Activated gamma-delta T cell treated with Interleukin-2 at 50 U/mL for 16 hours (primary cell): ENCODE measurements around the gene TSPAN19.

Experiments
- DNase-seq: peaks from one replicate; pipeline ENCODE4 v3.0.0-alpha.2; 2020

The TSPAN19 gene

DNA sequence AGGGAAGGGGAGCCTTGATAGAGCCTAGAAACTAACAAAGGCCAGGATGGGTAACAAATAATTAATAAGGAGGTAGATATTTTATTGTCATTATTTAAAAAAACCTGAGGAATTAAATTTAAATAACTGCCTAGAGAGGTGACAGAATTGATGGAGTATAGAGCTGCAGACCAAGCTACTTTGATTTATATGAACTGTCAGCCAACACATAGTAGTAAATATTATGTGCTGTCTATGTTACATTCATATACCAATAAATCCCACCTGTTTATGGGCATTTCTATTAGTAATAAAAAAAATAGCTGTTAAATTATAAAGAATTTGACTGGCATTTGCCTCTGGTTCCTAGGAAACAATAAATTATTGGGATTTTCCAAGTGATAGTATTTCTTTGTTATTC, 37.7 kb downstream of the TSPAN19 start:
- DNase-seq, result no peak

DNA sequence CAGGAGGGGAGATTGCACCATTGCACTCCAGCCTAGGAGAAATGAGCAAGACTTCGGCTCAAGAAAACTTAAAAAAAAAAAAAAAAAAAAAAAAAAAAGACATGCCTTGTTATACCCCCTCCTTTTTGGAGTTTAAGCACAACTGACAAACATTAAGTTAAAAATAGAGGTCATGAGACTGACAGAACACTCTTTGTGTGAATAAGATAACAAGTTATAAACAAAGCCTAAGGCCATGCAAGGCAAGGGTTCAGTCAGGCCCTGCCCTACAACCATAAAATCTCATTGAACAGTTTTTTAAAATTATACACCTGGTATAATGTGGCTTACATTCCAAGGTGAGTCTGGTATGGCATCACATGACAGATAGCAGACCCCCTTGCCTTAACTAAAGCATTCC, 39.3 kb downstream of the TSPAN19 start:
- no peak for DNase-seq

DNA sequence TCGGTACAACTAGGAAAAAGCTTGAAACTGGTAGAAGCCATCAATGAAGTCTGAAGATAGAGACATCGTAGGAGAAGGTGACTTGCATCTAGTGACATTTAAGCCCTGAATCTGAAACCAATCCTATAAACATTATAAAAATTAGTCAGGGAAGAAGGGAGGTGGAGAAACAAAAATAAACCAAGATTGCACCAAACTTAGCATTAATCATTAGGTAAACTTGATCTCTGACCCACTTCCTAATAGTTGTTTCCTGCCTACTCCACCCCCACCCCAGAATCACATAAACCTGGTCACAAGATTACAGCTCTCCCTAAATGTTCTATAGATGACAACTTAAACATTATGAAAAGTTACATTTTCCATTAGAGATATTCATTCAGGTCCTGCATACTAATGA, 40.4 kb downstream of the TSPAN19 start:
- no peak for DNase-seq

DNA sequence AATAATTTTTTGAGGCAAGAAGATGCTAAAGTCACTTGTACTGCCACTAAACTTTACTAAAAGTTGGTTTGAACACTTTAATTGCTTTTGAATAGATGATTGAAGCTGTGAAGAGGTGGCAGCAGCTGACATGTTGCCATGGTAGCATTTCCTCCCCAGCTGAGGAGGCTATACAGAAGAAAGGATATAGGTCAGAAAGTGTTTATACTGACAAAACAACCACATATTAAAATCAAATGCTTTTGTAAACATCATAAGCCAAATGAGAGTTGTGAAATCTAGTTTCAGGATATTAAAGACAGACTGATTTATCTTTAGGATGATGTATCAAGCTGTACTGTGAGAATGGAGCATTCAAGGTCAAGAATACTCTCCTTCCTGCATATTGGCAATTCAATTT, 41.7 kb downstream of the TSPAN19 start:
- DNase-seq, result no peak

DNA sequence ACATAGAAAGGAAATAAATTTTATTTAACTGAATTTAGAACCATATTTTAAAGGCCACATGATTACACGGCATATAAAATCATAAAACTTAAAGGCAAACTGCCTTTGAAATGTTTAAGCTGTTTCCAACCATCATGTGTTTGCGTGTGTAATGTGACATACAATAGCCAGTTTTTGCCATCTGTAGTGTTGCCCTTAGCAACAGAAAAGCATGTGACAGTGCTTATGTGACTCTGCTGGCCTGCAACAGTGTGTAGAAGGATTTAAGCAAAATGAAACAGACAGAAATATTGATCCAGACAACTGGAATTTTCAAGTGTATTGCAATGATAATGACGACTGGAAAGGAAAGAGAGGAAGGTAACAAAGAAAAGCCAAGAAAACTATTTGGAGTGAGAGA, 49.5 kb downstream of the TSPAN19 start:
- DNase-seq, result no peak

DNA sequence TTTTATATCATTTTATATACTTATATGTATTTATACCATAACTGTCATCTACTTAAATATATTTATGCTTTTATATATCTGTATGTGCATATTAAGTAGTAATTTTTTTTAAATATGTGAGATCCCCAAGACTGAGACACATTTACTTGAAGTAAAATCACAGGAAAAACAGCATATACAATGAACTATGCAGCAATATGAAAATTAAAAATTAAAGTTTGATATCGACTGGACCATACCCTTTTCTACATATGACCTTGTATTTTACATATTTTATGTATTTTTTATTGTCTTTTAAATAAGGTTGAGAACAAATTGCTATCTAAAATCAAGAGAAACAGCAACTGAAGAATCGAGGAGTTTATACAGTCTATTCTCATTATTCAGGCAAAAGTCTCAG, 50.0 kb downstream of the TSPAN19 start:
- DNase-seq, result no peak

DNA sequence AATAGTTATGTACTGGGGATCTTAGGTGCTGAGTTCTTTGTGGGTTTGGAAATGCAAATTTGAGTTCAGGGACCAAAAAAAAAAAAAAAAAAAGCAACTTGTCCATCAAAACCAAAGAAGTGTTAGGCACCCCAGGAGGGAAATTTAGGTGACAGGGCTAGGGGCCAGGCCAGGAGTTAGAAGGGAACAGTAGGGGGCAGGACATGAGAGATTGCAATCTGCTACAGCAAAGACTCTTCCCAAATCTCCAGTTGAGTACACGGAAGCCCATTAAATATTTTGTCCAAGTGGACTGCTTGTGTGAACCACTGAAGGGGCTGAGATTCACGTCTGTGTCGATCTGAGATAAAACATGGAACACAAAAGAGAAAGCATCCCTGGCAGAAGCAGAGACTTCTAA, 52.8 kb downstream of the TSPAN19 start:
- no peak for DNase-seq

DNA sequence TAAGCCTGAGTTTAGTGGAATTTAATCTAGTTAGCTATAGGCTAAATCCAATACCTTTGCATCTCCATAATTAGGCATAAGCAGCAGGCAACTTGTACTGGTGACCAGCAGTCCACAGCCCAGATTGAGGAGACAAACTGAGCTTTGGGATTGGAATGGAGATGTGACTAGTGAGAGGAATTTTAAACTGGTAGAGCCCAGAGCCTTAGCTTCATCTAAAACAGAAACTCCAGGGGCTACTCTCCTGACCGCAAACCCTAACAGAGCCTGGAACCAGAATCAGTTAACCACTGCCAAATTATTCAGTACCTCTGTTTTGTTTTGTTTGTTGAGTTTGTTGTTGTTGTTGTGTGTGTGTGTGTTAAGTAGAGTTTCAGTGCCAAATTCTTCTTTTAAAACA, 53.2 kb downstream of the TSPAN19 start:
- DNase-seq, result no peak

DNA sequence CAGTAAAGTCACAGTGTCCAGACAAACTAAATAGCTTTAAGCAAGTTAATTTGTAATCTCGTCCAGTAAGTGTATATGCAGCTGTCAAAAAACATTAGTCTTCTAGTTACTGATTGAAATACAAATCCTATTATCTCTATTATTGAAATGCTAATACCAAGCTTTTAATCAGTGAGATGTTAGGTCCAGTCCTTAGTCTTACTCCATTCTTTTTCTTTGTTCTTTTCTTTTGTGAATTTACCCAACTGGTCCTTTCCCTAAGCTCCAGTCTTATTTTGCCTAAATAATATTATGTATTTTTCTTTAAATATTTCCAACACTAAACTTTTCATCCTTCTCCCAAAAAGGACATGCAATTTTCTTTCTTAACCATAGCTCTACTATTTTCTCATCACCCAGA, 57.2 kb downstream of the TSPAN19 start:
- no peak for DNase-seq

DNA sequence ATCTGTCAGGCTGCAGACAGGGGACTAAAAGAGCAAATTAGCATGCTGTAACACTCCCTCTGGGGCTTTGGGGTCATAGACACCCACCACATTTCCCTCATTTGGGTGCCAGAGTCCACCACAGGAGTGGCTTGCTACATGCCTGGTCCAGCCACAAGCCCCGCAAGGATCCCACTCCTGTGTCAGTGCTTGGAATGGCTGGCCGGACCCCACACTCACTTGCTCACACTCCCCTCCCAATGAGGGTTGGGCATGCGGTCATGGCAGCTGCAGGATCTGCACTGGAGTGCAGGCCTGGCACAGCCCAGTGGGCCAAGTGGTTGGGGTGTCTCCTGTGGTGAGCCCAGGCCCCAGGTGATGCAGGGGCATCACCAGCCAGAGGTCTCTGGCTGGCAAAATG, 59.9 kb downstream of the TSPAN19 start:
- no peak for DNase-seq

DNA sequence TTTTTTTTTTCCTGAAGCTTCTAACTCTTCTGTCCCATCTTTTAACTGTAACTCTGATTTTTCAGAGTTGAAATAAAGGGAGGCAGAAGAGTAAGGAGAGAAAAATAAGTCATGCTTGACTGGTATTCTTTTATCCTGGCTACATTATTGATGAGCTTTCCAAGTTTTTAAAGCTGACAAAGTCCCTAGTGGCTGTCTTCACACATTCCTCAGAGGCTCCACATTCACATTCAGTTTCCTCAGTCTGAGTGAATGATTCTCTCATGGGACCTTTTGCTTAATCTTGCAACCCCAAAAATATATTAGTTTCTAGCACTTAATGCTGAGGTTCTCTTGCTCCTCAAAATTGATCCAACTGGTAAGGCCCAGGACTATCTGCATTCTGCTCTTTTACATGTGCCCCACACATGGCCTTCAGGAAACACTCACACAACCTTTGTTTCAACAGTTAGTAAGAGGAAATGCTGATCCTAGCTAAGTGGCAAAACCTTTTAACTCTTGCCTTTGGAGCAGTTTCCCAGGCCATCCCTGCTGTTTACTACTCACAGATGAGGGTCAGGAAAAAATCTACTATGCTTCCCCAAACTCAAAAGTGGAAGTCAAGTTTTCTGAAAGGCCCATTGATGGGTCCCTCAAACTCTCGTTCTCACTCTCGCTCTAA, 61.8 kb downstream of the TSPAN19 start:
- DNase-seq, result no peak

DNA sequence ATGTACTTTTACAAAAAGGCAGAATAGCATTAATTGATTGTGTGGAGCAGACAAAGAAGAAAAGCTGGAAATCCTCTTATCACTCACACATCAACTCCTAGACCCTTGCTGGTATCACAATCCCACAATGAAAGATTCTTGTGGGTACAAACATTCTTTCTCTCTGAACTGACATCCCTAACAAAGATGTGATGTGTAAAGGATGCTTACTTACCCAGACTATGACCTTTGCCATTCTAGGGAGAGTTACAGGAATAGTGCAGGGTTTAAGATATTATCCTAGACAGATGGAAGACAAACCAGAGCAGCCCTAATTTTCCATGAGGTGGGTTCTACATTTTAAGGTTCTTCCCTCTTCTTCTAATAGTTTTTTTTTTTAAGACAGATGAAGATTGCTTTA, 63.1 kb downstream of the TSPAN19 start:
- DNase-seq, result no peak

DNA sequence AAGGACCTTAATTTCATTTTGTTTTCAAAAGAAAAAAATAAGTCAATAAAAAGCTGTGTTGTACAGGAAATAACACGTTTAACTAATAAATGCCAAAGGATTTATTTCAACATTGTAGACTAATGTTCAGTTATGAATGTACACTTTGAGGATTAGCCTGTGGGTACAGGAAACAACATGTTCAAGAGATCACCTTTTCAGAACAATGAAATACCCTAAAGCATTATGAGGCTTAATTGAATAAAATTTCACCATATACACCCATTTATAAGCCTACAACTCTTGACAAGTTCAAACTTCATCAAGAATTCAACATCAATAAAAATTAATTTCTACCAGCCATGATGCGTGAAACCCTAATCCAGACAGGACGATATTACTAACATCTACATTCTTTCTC, 66.9 kb downstream of the TSPAN19 start:
- no peak for DNase-seq
